Pancreas (tissue), 10 donors: ENCODE measurements around the gene LEKR1. TPM values are rescaled to one million over a fixed set of nuclear protein-coding genes. Genes with fewer than 3 reads are reported as not detected.

Experiments
- ATAC-seq, 4 donors: fragments of 200-7000 bp; cut with Tn5 transposase; one replicate each; pipeline versions ENCODE4 v1.8.0 to v1.9.1; 2020; ENCODE audit warnings: mild to moderate bottlenecking in 4 of 4, moderate library complexity in 4 of 4
- DNase-seq, 6 donors: peaks; one replicate each; pipeline ENCODE4 v3.0.0-alpha.2; 2020
- FAIRE-seq: peaks from 2 replicates; lab custom pipeline; 2012; peaks lifted over from hg19 to GRCh38; lab: Jason Lieb, UNC
- H3K27ac ChIP-seq, 4 donors: fragments of 200-600 bp; sonication (generic); 1 replicate in 3 of 4; 2 replicates in 1 of 4; pipeline versions ENCODE4 v1.5.0 to v1.8.0; 2020
- H3K27me3 ChIP-seq, 4 donors: fragments of 200-600 bp; one replicate each; pipeline ENCODE4 v1.8.0; 2021
- H3K36me3 ChIP-seq, 3 donors: fragments of 200-600 bp; sonication (generic) in 1 of 3; one replicate each; pipeline versions ENCODE4 v1.5.0 to v1.8.0; 2020 to 2021
- H3K4me1 ChIP-seq, 3 donors: fragments of 200-600 bp; one replicate each; pipeline ENCODE4 v1.8.0; 2021
- H3K4me3 ChIP-seq, 4 donors: fragments of 200-600 bp; sonication (generic) in 2 of 4; one replicate each; pipeline versions ENCODE4 v1.5.0 to v1.8.0; 2020 to 2021
- H3K9me3 ChIP-seq, 4 donors: fragments of 200-600 bp; one replicate each; pipeline ENCODE4 v1.8.0; 2021
- CTCF ChIP-seq, 4 donors: fragments of 200-600 bp; sonication (generic) in 3 of 4; IDR thresholded peaks; one replicate each; pipeline versions ENCODE4 v1.5.0 to v1.8.0; 2021; ENCODE audit warnings: antibody characterized with exemption in 4 of 4
- WGBS, 2 donors: extraction: QIAGEN DNeasy Blood & Tissue Kit; methylation state at CpG; one replicate each; pipeline ENCODE4 v1.1.7; 2013; 5-methylcytosine and 5-hydroxymethylcytosine counted together
- intact Hi-C, 3 donors: fragments of 100-400 bp; cut with DNase I; formaldehyde crosslinking; loops; one replicate each; pipeline versions ENCODE4 v1.11.1 to v1.14.2; 2022
- polyA plus RNA-seq, 2 donors: library from polyadenylated mRNA; stranded (reverse); fragments of 200-250 nt; gene quantifications; one replicate each; pipeline ENCODE4 v1.2.3, GENCODE V29; 2013
- total RNA-seq, 6 donors: library from RNA; stranded (reverse); fragmentation: NEBNext Ultra II Directional in 4 of 6; extraction: Animal tissue kit (Norgen Biotek cat#: 25700) in 4 of 6; gene quantifications; one replicate each; pipeline versions ENCODE4 v1.2.1 to v1.2.4, GENCODE V29; 2021 to 2023
- donor health status: healthy with polysubstance abuse.
- donor health status: DM: no; HTN: no; CAD: no; lungs with moderate emphysema.
- donor health status: DM: no; HTN: no; CAD: no.
- donor health status: control.
- donor health status: control.
- donor health status: Bipolar disorder and iron deficiency.
- donor health status: DM: yes; HTN: yes; CAD: no.
- donor health status: DM: no; HTN: no; CAD: no.
- donor health status: DM: no; HTN: no; CAD: no.
- donor health status: DM: yes; HTN: yes; CAD: no.

Gene LEKR1
- total and polyA plus RNA-seq, 8 donors: 0.88 to 2.8 (median 2.0) TPM

DNA sequence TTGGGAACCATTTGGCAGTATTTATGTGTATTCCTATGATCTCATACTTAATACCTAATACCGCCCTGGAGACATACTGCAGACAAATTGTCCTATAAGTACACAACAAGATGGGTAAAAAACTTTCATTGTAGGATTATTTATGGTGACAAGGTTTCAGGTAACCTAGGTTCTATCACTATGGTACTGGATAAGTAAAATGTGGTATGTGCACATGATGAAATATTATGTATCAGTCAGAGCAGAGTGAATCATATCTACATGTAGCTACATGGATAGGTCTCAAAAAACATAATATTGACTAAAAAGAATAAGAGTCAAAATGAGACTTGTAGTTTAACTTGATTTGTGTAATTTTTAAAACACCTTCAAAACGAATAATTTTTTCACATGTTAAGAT lies 147.8 kb downstream of the LEKR1 start:
- no peaks in the 10 kb centered on the region for H3K27me3 ChIP-seq
- intact Hi-C loops: no loop called here
- H3K4me1 ChIP-seq: peaks cover 0 to under 1% (median 0%) of the 10 kb centered on the region in 3 donors
- TF ChIP-seq CTCF (IDR thresholded peaks at IDR 0.05): no peak
- no peak for FAIRE-seq
- H3K36me3 ChIP-seq: no peaks in the 10 kb centered on the region
- no peak for DNase-seq
- WGBS, 2 donors: 87 to 92% methylated on average over 2 of the region's 2 CpGs
- no peak for ATAC-seq
- H3K27ac ChIP-seq: no peak overlapping the region
- no peak overlapping the region for H3K4me3 ChIP-seq
- H3K9me3 ChIP-seq: no peaks in the 10 kb centered on the region

- H3K4me1 ChIP-seq: peaks cover 0 to 7% (median 3%) of the 10 kb centered on the region in 3 donors
Observed at GRCh38 chr3:156974931-156975330, 148.8 kb downstream of the LEKR1 start.

GRCh38 chr3:156975721-156976120 lies 149.6 kb downstream of the LEKR1 start:
- Histone ChIP-seq H3K27me3 (no peaks in the 10 kb centered on the region), H3K9me3 (no peaks in the 10 kb centered on the region), H3K4me3 (no peak overlapping the region), H3K27ac (no peak overlapping the region), H3K4me1 (peaks cover 0 to 7% (median 3%) of the 10 kb centered on the region in 3 donors), H3K36me3 (no peaks in the 10 kb centered on the region)
- FAIRE-seq: no peak
- WGBS, 2 donors: 25 to 46% methylated on average over 1 of the region's 1 CpG
- no peak for ATAC-seq
- no peak for DNase-seq
- intact Hi-C loops: no loop called here
- no peak for TF ChIP-seq CTCF (IDR thresholded peaks at IDR 0.05)

More at GRCh38 chr3:156974931-156975330, 148.8 kb downstream of the LEKR1 start:
- intact Hi-C loops: no loop called here
- Histone ChIP-seq H3K27me3 (no peaks in the 10 kb centered on the region), H3K27ac (no peak overlapping the region), H3K4me3 (no peak overlapping the region), H3K9me3 (no peaks in the 10 kb centered on the region), H3K36me3 (no peaks in the 10 kb centered on the region)
- no peak for TF ChIP-seq CTCF (IDR thresholded peaks at IDR 0.05)
- DNase-seq: no peak
- 93 to 100% methylated on average over 1 of the region's 1 CpG for WGBS, 2 donors
- no peak for ATAC-seq
- no peak for FAIRE-seq

- no peak for ATAC-seq
- intact Hi-C loops: no loop called here
- peaks cover 0 to 7% (median 3%) of the 10 kb centered on the region in 3 donors for H3K4me1 ChIP-seq
- H3K4me3 ChIP-seq: no peak overlapping the region
- H3K9me3 ChIP-seq: no peaks in the 10 kb centered on the region
- FAIRE-seq: no peak
- no peaks in the 10 kb centered on the region for H3K36me3 ChIP-seq
- no peak for TF ChIP-seq CTCF (IDR thresholded peaks at IDR 0.05)
- H3K27me3 ChIP-seq: no peaks in the 10 kb centered on the region
- WGBS, 2 donors: 91 to 93% methylated on average over 4 of the region's 4 CpGs
- DNase-seq: no peak
- no peak overlapping the region for H3K27ac ChIP-seq
Observed at GRCh38 chr3:156976933-156977332, 150.8 kb downstream of the LEKR1 start.

GRCh38 chr3:156978481-156978961 lies 152.4 kb downstream of the LEKR1 start:
- TF ChIP-seq CTCF (IDR thresholded peaks at IDR 0.05): no peak
- H3K9me3 ChIP-seq: no peaks in the 10 kb centered on the region
- no peaks in the 10 kb centered on the region for H3K27me3 ChIP-seq
- no peaks in the 10 kb centered on the region for H3K36me3 ChIP-seq
- H3K27ac ChIP-seq: no peak overlapping the region
- intact Hi-C loops: no loop called here
- DNase-seq: no peak
- peak in 2 of 4 donors; percentile 22 to 48 for ATAC-seq
- WGBS, 2 donors: 82% methylated on average over 2 of the region's 2 CpGs
- peaks cover 0 to 7% (median 3%) of the 10 kb centered on the region in 3 donors for H3K4me1 ChIP-seq
- FAIRE-seq: no peak
- no peak overlapping the region for H3K4me3 ChIP-seq
